ENCODE results near the gene EPS8L3. TPM values are rescaled to one million over a fixed set of nuclear protein-coding genes. Genes with fewer than 3 reads are reported as not detected.
"Not testable (repeated sequence)": the region's sequence is repeated elsewhere in the genome, so short reads cannot be mapped to it uniquely, and the experiment has no call there.

Gene EPS8L3
- total RNA-seq, 6 donors from 2014 or later, result 0.20 TPM; not detected in 5

DNA sequence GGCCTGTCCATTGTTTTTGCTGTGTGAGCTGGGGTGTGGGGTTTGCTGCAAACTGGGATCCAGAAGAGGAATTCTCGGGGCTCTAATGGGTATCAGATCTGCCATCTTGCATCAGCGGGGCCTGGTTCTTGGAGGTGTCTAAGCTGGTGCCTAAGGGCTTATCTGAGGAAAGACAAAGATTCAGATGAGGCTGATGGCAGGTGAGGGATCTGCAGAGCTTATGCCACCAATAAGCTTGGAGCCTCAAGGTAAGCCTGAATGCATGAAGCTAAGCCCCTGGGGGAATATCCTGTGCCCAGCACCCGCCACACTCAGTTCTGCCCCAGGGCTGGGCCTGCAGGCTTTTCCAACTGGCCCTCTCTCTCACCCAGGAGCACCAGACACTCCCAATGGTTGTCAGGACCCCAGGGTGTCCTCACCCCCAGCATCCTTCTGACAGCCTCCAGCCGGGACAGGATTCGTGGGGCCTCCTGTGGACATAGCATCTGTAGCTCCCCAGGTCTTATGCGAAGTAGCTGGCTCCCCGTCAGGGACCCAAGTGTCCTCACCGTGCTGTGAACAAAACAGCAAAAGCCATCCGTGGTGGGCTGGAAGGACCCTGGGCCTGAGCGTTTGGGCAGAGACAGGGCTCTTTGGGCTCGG lies 13.4 kb downstream of the EPS8L3 start:
- Histone ChIP-seq H3K27me3 (no peaks in the 10 kb centered on the region), H3K4me1 (no peaks in the 10 kb centered on the region), H3K9me3 (no peaks in the 10 kb centered on the region), H3K4me3 (no peak overlapping the region), H3K36me3 (no peaks in the 10 kb centered on the region), H3K27ac (no peak overlapping the region)
- TF ChIP-seq POLR2AphosphoS5 (IDR thresholded peaks at IDR 0.05), result no peak
- no peak for TF ChIP-seq CTCF (IDR thresholded peaks at IDR 0.05)
- no peak for TF ChIP-seq EP300 (IDR thresholded peaks at IDR 0.05)
- TF ChIP-seq POLR2A (IDR thresholded peaks at IDR 0.05), result no peak
- ATAC-seq (ENCODE audit: low FRiP score in 2 of 2) (no peak), DNase-seq (no peak)
- WGBS, 2 donors, result 86 to 92% methylated on average over 4 to 11 of the region's 11 CpGs

DNA sequence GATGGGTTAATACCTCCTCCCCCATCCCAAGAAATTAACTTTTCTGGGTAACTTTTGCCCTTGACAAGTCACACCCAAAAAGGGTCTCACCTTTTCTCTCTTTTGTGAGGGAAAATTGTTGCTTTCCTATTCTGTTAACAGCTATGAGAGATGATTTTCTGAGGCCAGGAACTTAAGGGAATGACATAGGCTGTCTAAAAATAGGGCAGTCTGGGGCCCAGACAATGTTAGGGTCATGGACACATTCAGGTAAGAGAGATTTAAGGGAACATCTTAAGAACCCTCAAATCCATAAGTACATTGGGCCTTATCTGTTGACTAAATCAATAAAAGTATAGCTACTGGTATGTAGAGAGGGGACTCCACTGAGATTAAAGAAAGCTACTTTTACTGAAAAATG lies 14.5 kb downstream of the EPS8L3 start:
- no peaks in the 10 kb centered on the region for H3K36me3 ChIP-seq
- H3K4me3 ChIP-seq, result no peak overlapping the region
- H3K27ac ChIP-seq, result no peak overlapping the region
- ATAC-seq (ENCODE audit: low FRiP score in 2 of 2) (no peak), DNase-seq (no peak)
- no peak for TF ChIP-seq POLR2A (IDR thresholded peaks at IDR 0.05)
- TF ChIP-seq CTCF (IDR thresholded peaks at IDR 0.05), result no peak
- no peak for TF ChIP-seq EP300 (IDR thresholded peaks at IDR 0.05)
- no peak for TF ChIP-seq POLR2AphosphoS5 (IDR thresholded peaks at IDR 0.05)
- no peaks in the 10 kb centered on the region for H3K4me1 ChIP-seq
- H3K9me3 ChIP-seq, result no peaks in the 10 kb centered on the region
- no peaks in the 10 kb centered on the region for H3K27me3 ChIP-seq

DNA sequence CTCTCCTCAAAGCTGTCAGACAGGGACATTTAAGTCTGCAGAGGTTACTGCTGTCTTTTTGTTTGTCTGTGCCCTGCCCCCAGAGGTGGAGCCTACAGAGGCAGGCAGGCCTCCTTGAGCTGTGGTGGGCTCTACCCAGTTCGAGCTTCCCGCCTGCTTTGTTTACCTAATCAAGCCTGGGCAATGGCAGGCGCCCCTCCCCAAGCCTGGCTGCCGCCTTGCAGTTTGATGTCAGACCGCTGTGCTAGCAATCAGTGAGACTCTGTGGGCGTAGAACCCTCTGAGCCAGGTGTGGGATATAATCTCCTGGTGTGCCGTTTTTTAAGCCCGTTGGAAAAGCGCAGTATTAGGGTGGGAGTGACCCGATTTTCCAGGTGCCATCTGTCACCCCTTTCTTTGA lies 15.4 kb downstream of the EPS8L3 start:
- H3K9me3 ChIP-seq; ATAC-seq (ENCODE audit: low FRiP score in 2 of 2); H3K4me1 ChIP-seq; H3K36me3 ChIP-seq; H3K27ac ChIP-seq; H3K4me3 ChIP-seq; H3K27me3 ChIP-seq: not testable (repeated sequence)
- WGBS, 2 donors, result 90 to 94% methylated on average over 10 of the region's 10 CpGs
- peak in 1 of 2 donors; percentile 45 for DNase-seq

DNA sequence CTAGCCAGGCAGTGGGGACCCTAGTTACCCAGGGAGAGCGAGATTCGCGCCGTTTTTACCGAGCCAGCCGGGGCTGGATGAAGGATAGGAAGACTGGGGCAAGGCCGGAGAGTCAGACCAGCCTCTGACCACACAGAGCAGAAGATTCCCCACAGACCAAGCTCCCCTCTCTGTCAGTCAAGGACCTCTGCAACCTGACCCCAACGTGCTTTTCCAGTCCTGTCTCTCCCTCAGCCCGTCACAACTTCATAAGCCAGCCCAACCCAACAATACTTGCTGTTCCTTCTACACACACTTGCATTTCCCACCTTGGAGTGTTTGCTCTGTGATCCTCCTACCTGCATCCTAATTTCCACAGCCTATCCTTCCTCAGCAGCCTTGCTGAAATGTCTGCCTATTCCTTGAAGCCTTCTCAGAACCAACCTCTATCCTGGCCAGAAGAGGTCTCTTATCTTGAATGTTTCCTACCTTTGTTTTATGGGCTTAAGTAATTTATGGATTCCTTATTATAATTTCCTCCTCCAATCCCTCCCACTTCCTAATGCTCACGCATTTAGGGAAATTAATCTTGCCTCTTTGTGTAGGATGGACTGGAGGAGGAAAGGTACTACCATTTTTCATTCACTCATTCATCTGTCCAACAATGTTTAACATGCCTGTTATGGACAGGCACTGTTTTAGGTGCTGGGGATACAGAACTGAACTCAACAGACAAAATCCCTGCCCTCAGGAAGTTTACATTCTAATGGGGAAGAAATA lies 22.9 kb downstream of the EPS8L3 start, which contains the start of gene GSTM3:
Gene GSTM3 (minus strand): TSS at position 424 of the 759 bp plus-strand sequence. CDS start 751 bp downstream, outside the sequence.
- H3K9me3 ChIP-seq, result no peaks in the 10 kb centered on the region
- TF ChIP-seq EP300 (IDR thresholded peaks at IDR 0.05) (no peak), POLR2A (IDR thresholded peaks at IDR 0.05) (no peak), POLR2AphosphoS5 (IDR thresholded peaks at IDR 0.05) (no peak), CTCF (IDR thresholded peaks at IDR 0.05) (no peak)
- no peak for DNase-seq
- WGBS, 2 donors, result 2 to 8% methylated on average over 10 of the region's 10 CpGs
- H3K36me3 ChIP-seq, result peaks cover 0 to 11% (median 2%) of the 10 kb centered on the region in 4 donors
- H3K27me3 ChIP-seq, result no peaks in the 10 kb centered on the region
- peak; percentile 13 to 59 for ATAC-seq (ENCODE audit: low FRiP score in 2 of 2)
- peak within 1 kb of the TSS; percentile 14 to 85 (median 66) for H3K27ac ChIP-seq
- H3K4me1 ChIP-seq, result peaks cover 6 to 17% (median 10%) of the 10 kb centered on the region in 4 donors
- peak within 1 kb of the TSS; percentile 49 to 84 (median 66) for H3K4me3 ChIP-seq

GRCh38 chr1:109739738-109740614 lies 23.7 kb downstream of the EPS8L3 start:
- Histone ChIP-seq H3K36me3 (peaks cover 0 to 11% (median 2%) of the 10 kb centered on the region in 4 donors), H3K27ac (peak overlapping the region; percentile 14 to 85 (median 66)), H3K4me3 (peak overlapping the region; percentile 49 to 84 (median 66)), H3K27me3 (no peaks in the 10 kb centered on the region), H3K9me3 (no peaks in the 10 kb centered on the region), H3K4me1 (peaks cover 6 to 17% (median 10%) of the 10 kb centered on the region in 4 donors)
- ATAC-seq (ENCODE audit: low FRiP score in 2 of 2) (peak; percentile 90 to 99), DNase-seq (peak; percentile 84 to 95)
- 1 to 2% methylated on average over 8 to 40 of the region's 86 CpGs for WGBS, 2 donors
- TF ChIP-seq POLR2AphosphoS5 (IDR thresholded peaks at IDR 0.05) (peak; percentile 84 to 94), CTCF (IDR thresholded peaks at IDR 0.05) (no peak), EP300 (IDR thresholded peaks at IDR 0.05) (no peak), POLR2A (IDR thresholded peaks at IDR 0.05) (peak in 3 of 4 donors; percentile 54 to 74 (median 65))

Data from upper lobe of left lung (tissue), 6 donors.